ENCODE results near the gene ANKIB1.

Gene ANKIB1

GRCh38 chr7:92297736-92298135, 52.0 kb downstream of the ANKIB1 start:
- no peak overlapping the region for H3K27ac ChIP-seq
- H3K36me3 ChIP-seq: no peaks in the 10 kb centered on the region
- no peaks in the 10 kb centered on the region for H3K9me3 ChIP-seq (ENCODE audit: severe bottlenecking)
- H3K4me3 ChIP-seq (ENCODE audit: low read depth, low read length): no peak overlapping the region
- H3K27me3 ChIP-seq (ENCODE audit: insufficient read depth, low read depth, severe bottlenecking): no peaks in the 10 kb centered on the region
- DNase-seq: no peak
- no peak for TF ChIP-seq CTCF (IDR thresholded peaks at IDR 0.05; ENCODE audit: low read depth, low read length)

- no peak for DNase-seq
- Histone ChIP-seq H3K36me3 (no peaks in the 10 kb centered on the region; the same call in 1 of the 2 replicates), H3K4me3 (ENCODE audit: low read depth, low read length) (no peak overlapping the region), H3K27me3 (ENCODE audit: insufficient read depth, low read depth, severe bottlenecking) (no peaks in the 10 kb centered on the region), H3K27ac (no peak overlapping the region), H3K9me3 (ENCODE audit: severe bottlenecking) (no peaks in the 10 kb centered on the region)
- TF ChIP-seq CTCF (IDR thresholded peaks at IDR 0.05; ENCODE audit: low read depth, low read length): no peak
Measured at GRCh38 chr7:92303761-92304160, 58.0 kb downstream of the ANKIB1 start.

GRCh38 chr7:92304406-92304893, 58.7 kb downstream of the ANKIB1 start:
- Histone ChIP-seq H3K27ac (no peak overlapping the region), H3K36me3 (peaks cover 2% of the 10 kb centered on the region), H3K27me3 (ENCODE audit: insufficient read depth, low read depth, severe bottlenecking) (no peaks in the 10 kb centered on the region), H3K9me3 (ENCODE audit: severe bottlenecking) (no peaks in the 10 kb centered on the region), H3K4me3 (ENCODE audit: low read depth, low read length) (no peak overlapping the region)
- TF ChIP-seq CTCF (IDR thresholded peaks at IDR 0.05; ENCODE audit: low read depth, low read length): no peak
- DNase-seq: no peak

GRCh38 chr7:92306153-92306552, 60.4 kb downstream of the ANKIB1 start:
- peaks cover 2% of the 10 kb centered on the region for H3K36me3 ChIP-seq
- H3K27ac ChIP-seq: no peak overlapping the region
- H3K9me3 ChIP-seq (ENCODE audit: severe bottlenecking): no peaks in the 10 kb centered on the region
- H3K4me3 ChIP-seq (ENCODE audit: low read depth, low read length): no peak overlapping the region
- no peak for TF ChIP-seq CTCF (IDR thresholded peaks at IDR 0.05; ENCODE audit: low read depth, low read length)
- DNase-seq: no peak
- no peaks in the 10 kb centered on the region for H3K27me3 ChIP-seq (ENCODE audit: insufficient read depth, low read depth, severe bottlenecking)

- Histone ChIP-seq H3K27ac (no peak overlapping the region), H3K9me3 (ENCODE audit: severe bottlenecking) (no peaks in the 10 kb centered on the region), H3K4me3 (ENCODE audit: low read depth, low read length) (no peak overlapping the region), H3K27me3 (ENCODE audit: insufficient read depth, low read depth, severe bottlenecking) (no peaks in the 10 kb centered on the region), H3K36me3 (peaks cover 2% of the 10 kb centered on the region)
- no peak for TF ChIP-seq CTCF (IDR thresholded peaks at IDR 0.05; ENCODE audit: low read depth, low read length)
- no peak for DNase-seq
Measured at GRCh38 chr7:92313055-92313454, 67.3 kb downstream of the ANKIB1 start.

- Histone ChIP-seq H3K27ac (no peak overlapping the region), H3K9me3 (ENCODE audit: severe bottlenecking) (no peaks in the 10 kb centered on the region), H3K4me3 (ENCODE audit: low read depth, low read length) (no peak overlapping the region), H3K36me3 (no peaks in the 10 kb centered on the region), H3K27me3 (ENCODE audit: insufficient read depth, low read depth, severe bottlenecking) (no peaks in the 10 kb centered on the region)
- no peak for TF ChIP-seq CTCF (IDR thresholded peaks at IDR 0.05; ENCODE audit: low read depth, low read length)
- no peak for DNase-seq
Measured at GRCh38 chr7:92319243-92319642, 73.5 kb downstream of the ANKIB1 start.

Measured in WERI-Rb-1 (cell line).